Endothelial cell of umbilical vein (primary cell): ENCODE measurements around the gene LYRM9. TPM values are rescaled to one million over a fixed set of nuclear protein-coding genes. Genes with fewer than 3 reads are reported as not detected.

Experiments used
- BruUV-seq: library from RNA; stranded (reverse); fragments of 400-500 nt; replicated peaks from 2 replicates; lab custom pipeline; 2021; lab: Mats Ljungman, UMichigan
- CTCF ChIA-PET: fragments of 300-600, 350-600 bp; sonication (Branson Sonifier 250); formaldehyde crosslinking; loops from one replicate; lab custom pipeline; 2021; ENCODE audit warnings: antibody characterized with exemption, inconsistent platforms; lab: Charles Lee
- POLR2A ChIA-PET: fragments of 300-600, 350-600 bp; sonication (Branson Sonifier 250); formaldehyde crosslinking; loops from one replicate; lab custom pipeline; 2021; ENCODE audit warnings: antibody characterized with exemption, inconsistent platforms; lab: Charles Lee
- DNase-seq: peaks from one replicate; pipeline ENCODE4 v3.0.0-alpha.2; 2011; ENCODE audit warnings: low read depth, low spot score
- FAIRE-seq: peaks from 2 replicates; lab custom pipeline; 2011; peaks lifted over from hg19 to GRCh38; lab: Jason Lieb, UNC
- H2AFZ ChIP-seq: 2 replicates; pipeline ENCODE4 v1.6.0; 2012; ENCODE audit warnings: low read depth, low read length, control low read depth, inconsistent platforms
- H3K27ac ChIP-seq: 2 replicates; pipeline ENCODE4 v1.5.1; 2011; ENCODE audit warnings: low read depth, mild to moderate bottlenecking, control low read depth, low read length, moderate library complexity; ENCODE audit not compliant: insufficient read depth
- H3K27me3 ChIP-seq, 2 experiments: 2 replicates each; pipeline versions ENCODE4 v1.6.0 to v1.6.1; 2011; ENCODE audit warnings: low read length in 2 of 2, mixed read lengths in 1 of 2; ENCODE audit not compliant: control insufficient read depth in 2 of 2, insufficient read depth in 2 of 2
- H3K36me3 ChIP-seq, 2 experiments: 2 replicates in 1 of 2; 3 replicates in 1 of 2; pipeline ENCODE4 v1.5.1; 2011; ENCODE audit warnings: low read length in 2 of 2, mild to moderate bottlenecking in 1 of 2, moderate library complexity in 1 of 2; ENCODE audit not compliant: control insufficient read depth in 2 of 2, insufficient read depth in 2 of 2; ENCODE audit errors: extremely low read depth in 1 of 2
- H3K4me1 ChIP-seq: 3 replicates; pipeline ENCODE4 v1.5.1; 2011; ENCODE audit warnings: mild to moderate bottlenecking, low read length; ENCODE audit not compliant: control insufficient read depth, insufficient read depth; ENCODE audit errors: extremely low read depth
- H3K4me2 ChIP-seq: 2 replicates; pipeline ENCODE4 v1.6.1; 2011; ENCODE audit warnings: low read length, control low read depth, mixed read lengths; ENCODE audit not compliant: insufficient read depth
- H3K4me3 ChIP-seq, 3 experiments: fragments of 200-600 bp in 1 of 3; sonication (generic), shearing (Covaris generic) in 1 of 3; replicated peaks in 1 of 3; 2 replicates each; pipeline ENCODE4 v1.5.1; 2011 to 2016; ENCODE audit warnings: control low read depth in 3 of 3, low read length in 3 of 3, mild to moderate bottlenecking in 2 of 3, inconsistent platforms in 1 of 3, low read depth in 1 of 3, moderate library complexity in 1 of 3; ENCODE audit not compliant: insufficient read depth in 1 of 3
- H3K79me2 ChIP-seq: 2 replicates; pipeline ENCODE4 v1.6.0; 2012; ENCODE audit warnings: low read length, inconsistent platforms; ENCODE audit not compliant: control insufficient read depth, insufficient read depth
- H3K9ac ChIP-seq: replicated peaks from 2 replicates; pipeline ENCODE3; 2011; ENCODE audit warnings: low read length, control low read depth; ENCODE audit not compliant: insufficient read depth; ENCODE audit errors: extremely low read depth
- H3K9me1 ChIP-seq: replicated peaks from 3 replicates; pipeline ENCODE4 v1.6.0; 2011; ENCODE audit warnings: mild to moderate bottlenecking, low read length; ENCODE audit not compliant: control insufficient read depth, insufficient read depth; ENCODE audit errors: extremely low read depth
- H3K9me3 ChIP-seq: replicated peaks from 2 replicates; pipeline ENCODE4 v1.5.1; 2012; ENCODE audit warnings: low read length, inconsistent platforms; ENCODE audit not compliant: control insufficient read depth, insufficient read depth
- H4K20me1 ChIP-seq: replicated peaks from 2 replicates; pipeline ENCODE3; 2011; ENCODE audit warnings: mild to moderate bottlenecking, low read length; ENCODE audit not compliant: control insufficient read depth, insufficient read depth; ENCODE audit errors: extremely low read depth
- CTCF ChIP-seq, 2 donors: IDR thresholded peaks; 1 replicate in 1 of 2; 2 replicates in 1 of 2; pipeline ENCODE4 v1.5.1; 2011; ENCODE audit warnings: low read length in 2 of 2, mild to moderate bottlenecking in 2 of 2, moderate library complexity in 2 of 2, control low read depth in 1 of 2, inconsistent platforms in 1 of 2, low read depth in 1 of 2; ENCODE audit not compliant: insufficient read depth in 1 of 2; ENCODE audit errors: extremely low read depth in 1 of 2
- FOS ChIP-seq: IDR thresholded peaks from 2 replicates; pipeline ENCODE4 v1.6.1; 2011; ENCODE audit warnings: mild to moderate bottlenecking, low read length, moderate library complexity, borderline replicate concordance; ENCODE audit not compliant: insufficient read depth
- GATA2 ChIP-seq: IDR thresholded peaks from 2 replicates; pipeline ENCODE4 v1.7.0; 2011; ENCODE audit warnings: low read depth, mild to moderate bottlenecking, moderate library complexity, mixed read lengths, low read length; ENCODE audit not compliant: insufficient read length, insufficient read depth
- JUN ChIP-seq: IDR thresholded peaks from 2 replicates; pipeline ENCODE4 v1.6.1; 2011; ENCODE audit warnings: borderline replicate concordance, low read depth; ENCODE audit not compliant: insufficient read length, insufficient read depth
- POLR2AphosphoS5 ChIP-seq: IDR thresholded peaks from 2 replicates; pipeline ENCODE4 v1.6.1; 2012; ENCODE audit warnings: low read depth, mild to moderate bottlenecking, control low read depth, low read length, moderate library complexity; ENCODE audit not compliant: insufficient read depth
- dilution Hi-C: fragments of 300-500 bp; cut with MboI; formaldehyde crosslinking; loops from one replicate; pipeline ENCODE4 v1.15.0; 2019; ENCODE audit warnings: low sequenced_read_pairs; ENCODE audit not compliant: extremely low pct_ligation_motif_present
- intact Hi-C: fragments of 100-400 bp; cut with micrococcal nuclease; formaldehyde crosslinking; loops from one replicate; pipeline ENCODE4 v1.10.0; 2022
- polyA plus RNA-seq, 4 experiments: library from polyadenylated mRNA; depleted of rRNA in 3 of 4; stranded (reverse) in 3 of 4; unstranded in 1 of 4; fragments of >200 nt; gene quantifications; 2 replicates each; pipeline versions ENCODE4 v1.2.1 to v1.2.3, GENCODE V29; 2011 to 2012; ENCODE audit warnings: missing spikeins in 1 of 4
- total RNA-seq: library from RNA; stranded (reverse); gene quantifications from 2 replicates; pipeline ENCODE4 v1.2.3, GENCODE V29; 2021

LYRM9 gene
- total and polyA plus RNA-seq, 2 donors (not counting 3 experiments of a cell fraction or from before 2014, with no cell fraction given), result 3.0 to 4.0 TPM

GRCh38 chr17:27928587-27928986, 35.4 kb upstream of the LYRM9 start:
- BruUV-seq, result no TSS peak

More at GRCh38 chr17:27928587-27928986, 35.4 kb upstream of the LYRM9 start:
- H3K9me3 ChIP-seq, result no peaks in the 10 kb centered on the region
- no peak overlapping the region for H2AFZ ChIP-seq
- dilution Hi-C loops (no loop called here), intact Hi-C loops (no loop called here)
- H3K9ac ChIP-seq, result no peak overlapping the region
- H4K20me1 ChIP-seq, result no peaks in the 10 kb centered on the region
- no peak overlapping the region for H3K4me2 ChIP-seq
- no peak for TF ChIP-seq CTCF (IDR thresholded peaks at IDR 0.05; ENCODE audit: extremely low read depth in 1 of 2, insufficient read depth in 1 of 2, low read depth in 1 of 2, low read length in 2 of 2)
- no peak for TF ChIP-seq JUN
- TF ChIP-seq FOS, result no peak
- TF ChIP-seq POLR2AphosphoS5, result no peak
- TF ChIP-seq GATA2, result no peak
- H3K27ac ChIP-seq, result no peak overlapping the region
- H3K79me2 ChIP-seq, result no peaks in the 10 kb centered on the region
- H3K4me3 ChIP-seq, result no peak overlapping the region
- ChIA-PET CTCF (interaction anchor here (0.6 to 1.2 kb wide), 2 partner anchors 35 to 135 kb away, joined by 3 read pairs; no protein-coding TSS in a partner anchor), POLR2A (no interaction called here)
- no peaks in the 10 kb centered on the region for H3K36me3 ChIP-seq
- H3K27me3 ChIP-seq, result peaks cover 0 to 2% of the 10 kb centered on the region in 2 experiments
- H3K4me1 ChIP-seq, result no peaks in the 10 kb centered on the region
- H3K9me1 ChIP-seq, result no peaks in the 10 kb centered on the region
- FAIRE-seq (no peak), DNase-seq (no peak)
